HepG2 (cell line): ENCODE measurements around the gene GRIN3B. TPM values are rescaled to one million over a fixed set of nuclear protein-coding genes. Genes with fewer than 3 reads are reported as not detected.
A peak's percentile ranks its signal among the peaks of the same experiment; 100 is the strongest.

ENCODE experiments used
- ATAC-seq: fragments of 200-7000 bp; cut with Tn5 transposase; 3 replicates; pipeline ENCODE4 v1.9.1; 2020; ENCODE audit warnings: mild to moderate bottlenecking, moderate library complexity
- BruUV-seq: library from RNA; stranded (reverse); fragments of 400-500 nt; replicated peaks from 2 replicates; lab custom pipeline; 2021; lab: Mats Ljungman, UMichigan
- CTCF ChIA-PET: fragments of 300-600 bp; formaldehyde crosslinking; extraction: SDS; loops from one replicate; lab custom pipeline; 2021; ENCODE audit warnings: low total read pairs, inconsistent platforms, low intra/inter-chr PET ratio; lab: Yijun Ruan, JAX
- POLR2A ChIA-PET: fragments of 350-600 bp; sonication (Branson Sonifier 250); formaldehyde crosslinking; loops from one replicate; lab custom pipeline; 2020; ENCODE audit warnings: antibody characterized with exemption, inconsistent platforms; lab: Yijun Ruan, JAX
- DNase-seq: peaks from one replicate; pipeline ENCODE4 v3.0.0-alpha.2; 2015; ENCODE audit warnings: low spot score
- FAIRE-seq: peaks from 3 replicates; lab custom pipeline; 2011; peaks lifted over from hg19 to GRCh38; lab: Jason Lieb, UNC
- H2AFZ ChIP-seq: one replicate; pipeline ENCODE4 v1.6.1; 2011; ENCODE audit warnings: low read length, inconsistent platforms
- H3K27ac ChIP-seq: fragments of 300-600 bp; 3 replicates; pipeline ENCODE4 v1.8.0; 2011; ENCODE audit warnings: mixed run types, mild to moderate bottlenecking, mixed read lengths, low read length, inconsistent platforms; ENCODE audit not compliant: insufficient read depth; ENCODE audit errors: extremely low read length
- H3K27me3 ChIP-seq, 2 experiments: fragments of 200-600 bp in 1 of 2; 2 replicates in 1 of 2; 3 replicates in 1 of 2; pipeline versions ENCODE4 v1.6.0 to v1.8.0; 2011; ENCODE audit warnings: low read length in 2 of 2, mild to moderate bottlenecking in 2 of 2, moderate library complexity in 2 of 2, inconsistent platforms in 1 of 2; ENCODE audit not compliant: insufficient read depth in 2 of 2, control insufficient read depth in 1 of 2
- H3K36me3 ChIP-seq, 2 experiments: fragments of 200-600 bp in 1 of 2; replicated peaks in 1 of 2; 2 replicates in 1 of 2; 3 replicates in 1 of 2; pipeline versions ENCODE4 v1.5.1 to v1.8.0; 2011; ENCODE audit warnings: low read length in 2 of 2, inconsistent platforms in 1 of 2; ENCODE audit not compliant: insufficient read depth in 2 of 2, control insufficient read depth in 1 of 2
- H3K4me1 ChIP-seq: 2 replicates; pipeline ENCODE4 v1.5.1; 2012; ENCODE audit warnings: low read length, inconsistent platforms; ENCODE audit not compliant: insufficient read depth
- H3K4me2 ChIP-seq: 2 replicates; pipeline ENCODE4 v1.6.0; 2011; ENCODE audit warnings: low read depth, low read length, inconsistent platforms
- H3K4me3 ChIP-seq, 3 experiments: fragments of 200-600 bp in 1 of 3; sonication (generic), shearing (Covaris generic) in 1 of 3; replicated peaks in 1 of 3; 2 replicates each; pipeline ENCODE4 v1.5.1; 2011 to 2016; ENCODE audit warnings: low read length in 3 of 3, inconsistent platforms in 2 of 3, low read depth in 2 of 3, mild to moderate bottlenecking in 2 of 3, control low read depth in 1 of 3, mixed read lengths in 1 of 3; ENCODE audit not compliant: insufficient read depth in 1 of 3
- H3K79me2 ChIP-seq: one replicate; pipeline ENCODE4 v1.6.1; 2011; ENCODE audit warnings: low read length, inconsistent platforms; ENCODE audit not compliant: insufficient read depth
- H3K9ac ChIP-seq: 2 replicates; pipeline ENCODE4 v1.6.0; 2011; ENCODE audit warnings: mild to moderate bottlenecking, low read depth, low read length, inconsistent platforms; ENCODE audit not compliant: insufficient read depth
- H3K9me3 ChIP-seq: 2 replicates; pipeline ENCODE4 v1.5.1; 2012; ENCODE audit warnings: mild to moderate bottlenecking, low read length
- H4K20me1 ChIP-seq: 2 replicates; pipeline ENCODE4 v1.6.0; 2011; ENCODE audit warnings: inconsistent platforms, mild to moderate bottlenecking, low read length, moderate library complexity; ENCODE audit not compliant: insufficient read depth
- ARNT2 ChIP-seq: sonication (generic); formaldehyde crosslinking; IDR thresholded peaks from 2 replicates; pipeline ENCODE4 v1.8.0; 2022; ENCODE audit warnings: mild to moderate bottlenecking, low read depth, missing genetic modification reagents, moderate library complexity
- EHMT2 ChIP-seq: fragments of 200-600 bp; sonication (generic); IDR thresholded peaks from 2 replicates; pipeline ENCODE4 v1.7.0; 2017; ENCODE audit warnings: antibody characterized with exemption, low read depth, low read length, borderline replicate concordance
- FOXK2 ChIP-seq: fragments of 450-650 bp; IDR thresholded peaks from 2 replicates; pipeline ENCODE4 v1.6.1; 2016
- ISX ChIP-seq: sonication (generic); formaldehyde crosslinking; conservative IDR thresholded peaks from 2 replicates; pipeline ENCODE4 v1.5.0; 2020; ENCODE audit warnings: missing genetic modification reagents
- MED1 ChIP-seq: sonication (generic); formaldehyde crosslinking; IDR thresholded peaks from 2 replicates; pipeline ENCODE4 v1.4.0; 2020; ENCODE audit warnings: missing genetic modification reagents
- NFKB2 ChIP-seq: sonication (generic); formaldehyde crosslinking; IDR thresholded peaks from 2 replicates; pipeline ENCODE4 v1.4.0; 2020; ENCODE audit warnings: missing genetic modification reagents, borderline replicate concordance
- REL ChIP-seq: sonication (generic); formaldehyde crosslinking; conservative IDR thresholded peaks from 2 replicates; pipeline ENCODE4 v1.8.0; 2022; ENCODE audit warnings: mild to moderate bottlenecking, missing genetic modification reagents, moderate library complexity
- ZNF441 ChIP-seq: sonication (generic); formaldehyde crosslinking; IDR thresholded peaks from 2 replicates; pipeline ENCODE4 v1.7.0; 2021; ENCODE audit warnings: missing genetic modification reagents, borderline replicate concordance
- ZNF468 ChIP-seq: sonication (generic); formaldehyde crosslinking; IDR thresholded peaks from 2 replicates; pipeline ENCODE4 v1.8.0; 2022; ENCODE audit warnings: mild to moderate bottlenecking, moderate library complexity, missing genetic modification reagents
- WGBS: methylation state at CpG from one replicate; pipeline ENCODE4 v1.1.6; 2017; ENCODE audit warnings: low lambda C conversion rate; 5-methylcytosine and 5-hydroxymethylcytosine counted together
- in situ Hi-C: cut with HindIII; loops from 2 replicates; pipeline ENCODE4 v1.10.0; 2017; ENCODE audit warnings: low pct_unique_long_range_greater_than_20kb; ENCODE audit not compliant: extremely low pct_ligation_motif_present
- intact Hi-C: fragments of 100-400 bp; cut with micrococcal nuclease; formaldehyde crosslinking; loops from one replicate; pipeline ENCODE4 v1.10.0; 2022; ENCODE audit not compliant: unreplicated experiment
- polyA plus RNA-seq, 8 experiments: library from polyadenylated mRNA; depleted of rRNA in 3 of 8; stranded (reverse) in 7 of 8; unstranded in 1 of 8; fragments of >200 nt; fragmentation: Illumina TruSeq in 4 of 8; extraction: Trizol in 4 of 8; gene quantifications; 2 replicates each; pipeline versions ENCODE4 v1.2.1 to v1.2.3, GENCODE V29; 2011 to 2016; ENCODE audit warnings: low read depth in 4 of 8, missing spikeins in 1 of 8, mixed read lengths in 1 of 8; ENCODE audit not compliant: insufficient read depth in 1 of 8
- total RNA-seq, 5 experiments: library from RNA; depleted of rRNA; stranded (reverse); fragments of >200 nt; fragmentation: Illumina TruSeq; extraction: Trizol; gene quantifications; 2 replicates each; pipeline ENCODE4 v1.2.3, GENCODE V29; 2016; ENCODE audit warnings: low read depth in 1 of 5
- TF ChIP-seq, protein P1 (sequence below): sonication (generic); formaldehyde crosslinking; IDR thresholded peaks from 2 replicates; pipeline ENCODE4 v1.5.0; 2020; ENCODE audit warnings: missing genetic modification reagents, mild to moderate bottlenecking, borderline replicate concordance
- TF ChIP-seq, protein P2 (sequence below): sonication (generic); formaldehyde crosslinking; IDR thresholded peaks from 2 replicates; pipeline ENCODE4 v1.4.0; 2020; ENCODE audit warnings: missing genetic modification reagents
- TF ChIP-seq, protein P3 (sequence below): sonication (generic); formaldehyde crosslinking; IDR thresholded peaks from 2 replicates; pipeline ENCODE4 v1.4.0; 2020; ENCODE audit warnings: missing genetic modification reagents, borderline replicate concordance

The GRIN3B gene
- total and polyA plus RNA-seq, 2 of the 13 experiments (the other 11 are each of a cell fraction or from before 2014, with no cell fraction given): 0.07 to 0.20 TPM

DNA sequence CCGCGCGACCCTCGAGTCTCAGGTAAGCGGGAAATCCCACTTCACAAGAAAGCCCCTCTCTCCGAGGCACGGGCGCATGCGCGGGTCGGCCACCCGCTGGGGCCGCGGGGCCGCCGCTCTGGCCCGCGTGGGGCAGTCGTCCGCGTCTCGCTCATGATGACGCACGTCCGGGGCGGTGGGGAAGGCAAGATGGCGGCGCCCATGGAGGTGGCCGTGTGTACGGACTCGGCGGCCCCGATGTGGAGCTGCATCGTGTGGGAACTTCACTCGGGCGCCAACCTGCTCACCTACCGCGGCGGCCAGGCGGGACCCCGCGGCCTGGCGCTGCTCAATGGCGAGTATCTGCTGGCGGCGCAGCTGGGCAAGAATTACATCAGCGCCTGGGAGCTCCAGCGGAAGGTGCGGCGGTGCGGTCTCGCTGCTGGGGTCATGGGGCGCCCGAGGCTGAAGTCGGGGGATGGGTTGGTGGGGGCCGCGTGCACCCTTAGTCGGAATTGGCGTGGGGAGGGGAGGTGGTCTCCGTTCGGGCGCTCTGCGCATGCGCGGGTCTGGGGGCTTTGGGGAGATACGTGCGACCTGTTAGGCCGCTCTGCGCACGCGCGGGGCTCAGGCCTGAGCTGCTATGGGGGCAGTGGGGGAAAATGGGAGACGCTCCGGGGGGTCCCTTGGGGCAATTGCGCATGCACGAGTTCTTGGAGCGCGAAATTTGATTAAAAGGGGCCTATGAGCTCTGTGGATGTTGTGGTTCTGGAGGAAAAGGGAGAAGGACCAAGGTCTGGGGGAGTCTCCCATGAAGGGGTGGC lies 15.9 kb upstream of the GRIN3B start, which contains the start of gene WDR18 (continued):
- TF ChIP-seq, protein P1, sequence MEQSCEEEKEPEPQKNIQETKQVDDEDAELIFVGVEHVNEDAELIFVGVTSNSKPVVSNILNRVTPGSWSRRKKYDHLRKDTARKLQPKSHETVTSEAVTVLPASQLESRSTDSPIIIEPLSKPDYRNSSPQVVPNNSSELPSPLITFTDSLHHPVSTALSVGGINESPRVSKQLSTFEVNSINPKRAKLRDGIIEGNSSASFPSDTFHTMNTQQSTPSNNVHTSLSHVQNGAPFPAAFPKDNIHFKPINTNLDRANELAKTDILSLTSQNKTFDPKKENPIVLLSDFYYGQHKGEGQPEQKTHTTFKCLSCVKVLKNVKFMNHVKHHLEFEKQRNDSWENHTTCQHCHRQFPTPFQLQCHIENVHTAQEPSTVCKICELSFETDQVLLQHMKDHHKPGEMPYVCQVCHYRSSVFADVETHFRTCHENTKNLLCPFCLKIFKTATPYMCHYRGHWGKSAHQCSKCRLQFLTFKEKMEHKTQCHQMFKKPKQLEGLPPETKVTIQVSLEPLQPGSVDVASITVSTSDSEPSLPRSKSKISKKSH (CRISPR knock-in tag): peak; percentile 85
- peak; percentile 45; the same call in 1 of the 2 replicates for TF ChIP-seq MED1 (CRISPR knock-in tag)

DNA sequence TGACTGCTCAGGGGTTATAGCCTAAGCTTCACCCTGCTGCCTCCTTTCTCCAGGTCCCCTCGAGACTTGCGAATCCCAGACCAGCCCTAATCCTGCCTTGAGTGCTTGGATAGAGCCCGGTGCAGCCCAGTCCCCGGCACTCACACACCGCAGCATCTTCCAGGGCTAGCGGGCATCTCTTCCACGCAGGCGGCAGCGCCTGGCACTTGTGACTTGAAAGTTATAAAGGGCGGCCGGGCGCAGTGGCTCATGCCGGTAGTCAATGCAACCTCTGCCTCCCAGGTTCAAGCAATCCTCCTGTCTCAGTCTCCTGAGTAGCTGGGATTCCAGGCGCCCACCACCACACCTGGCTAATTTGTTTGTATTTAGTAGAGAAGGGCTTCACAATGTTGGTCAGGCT lies 14.1 kb upstream of the GRIN3B start:
- in situ Hi-C loops (loop anchor here (10.0 kb wide), 2 partner anchors 121 to 221 kb away; no protein-coding TSS in a partner anchor), intact Hi-C loops (no loop called here)
- CTCF ChIA-PET: no interaction called here
- no peak overlapping the region for H3K4me3 ChIP-seq
- no peak for FAIRE-seq
- peaks cover 22 to 41% of the 10 kb centered on the region in 2 experiments for H3K36me3 ChIP-seq
- peaks cover 32% of the 10 kb centered on the region for H3K4me1 ChIP-seq
- H3K4me2 ChIP-seq: no peak overlapping the region
- H3K9ac ChIP-seq: no peak overlapping the region
- H3K79me2 ChIP-seq: peaks cover 14% of the 10 kb centered on the region
- no peak for DNase-seq
- WGBS: 96% methylated on average over 11 of the region's 14 CpGs
- no peak overlapping the region for H2AFZ ChIP-seq
- no peaks in the 10 kb centered on the region for H4K20me1 ChIP-seq
- no peak overlapping the region for H3K27ac ChIP-seq
- H3K9me3 ChIP-seq: no peaks in the 10 kb centered on the region
- ATAC-seq: no peak
- POLR2A ChIA-PET: no interaction called here
- no peaks in the 10 kb centered on the region for H3K27me3 ChIP-seq
- no TSS peak for BruUV-seq
- TF ChIP-seq ZNF441 (CRISPR knock-in tag) (no peak), ZNF468 (CRISPR knock-in tag) (no peak), EHMT2 (no peak), ISX (CRISPR knock-in tag) (no peak), REL (CRISPR knock-in tag) (no peak), FOXK2 (no peak), NFKB2 (CRISPR knock-in tag) (no peak), ARNT2 (CRISPR knock-in tag) (no peak)
- TF ChIP-seq, protein P2, sequence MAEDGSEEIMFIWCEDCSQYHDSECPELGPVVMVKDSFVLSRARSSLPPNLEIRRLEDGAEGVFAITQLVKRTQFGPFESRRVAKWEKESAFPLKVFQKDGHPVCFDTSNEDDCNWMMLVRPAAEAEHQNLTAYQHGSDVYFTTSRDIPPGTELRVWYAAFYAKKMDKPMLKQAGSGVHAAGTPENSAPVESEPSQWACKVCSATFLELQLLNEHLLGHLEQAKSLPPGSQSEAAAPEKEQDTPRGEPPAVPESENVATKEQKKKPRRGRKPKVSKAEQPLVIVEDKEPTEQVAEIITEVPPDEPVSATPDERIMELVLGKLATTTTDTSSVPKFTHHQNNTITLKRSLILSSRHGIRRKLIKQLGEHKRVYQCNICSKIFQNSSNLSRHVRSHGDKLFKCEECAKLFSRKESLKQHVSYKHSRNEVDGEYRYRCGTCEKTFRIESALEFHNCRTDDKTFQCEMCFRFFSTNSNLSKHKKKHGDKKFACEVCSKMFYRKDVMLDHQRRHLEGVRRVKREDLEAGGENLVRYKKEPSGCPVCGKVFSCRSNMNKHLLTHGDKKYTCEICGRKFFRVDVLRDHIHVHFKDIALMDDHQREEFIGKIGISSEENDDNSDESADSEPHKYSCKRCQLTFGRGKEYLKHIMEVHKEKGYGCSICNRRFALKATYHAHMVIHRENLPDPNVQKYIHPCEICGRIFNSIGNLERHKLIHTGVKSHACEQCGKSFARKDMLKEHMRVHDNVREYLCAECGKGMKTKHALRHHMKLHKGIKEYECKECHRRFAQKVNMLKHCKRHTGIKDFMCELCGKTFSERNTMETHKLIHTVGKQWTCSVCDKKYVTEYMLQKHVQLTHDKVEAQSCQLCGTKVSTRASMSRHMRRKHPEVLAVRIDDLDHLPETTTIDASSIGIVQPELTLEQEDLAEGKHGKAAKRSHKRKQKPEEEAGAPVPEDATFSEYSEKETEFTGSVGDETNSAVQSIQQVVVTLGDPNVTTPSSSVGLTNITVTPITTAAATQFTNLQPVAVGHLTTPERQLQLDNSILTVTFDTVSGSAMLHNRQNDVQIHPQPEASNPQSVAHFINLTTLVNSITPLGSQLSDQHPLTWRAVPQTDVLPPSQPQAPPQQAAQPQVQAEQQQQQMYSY (CRISPR knock-in tag): no peak
- TF ChIP-seq, protein P3, sequence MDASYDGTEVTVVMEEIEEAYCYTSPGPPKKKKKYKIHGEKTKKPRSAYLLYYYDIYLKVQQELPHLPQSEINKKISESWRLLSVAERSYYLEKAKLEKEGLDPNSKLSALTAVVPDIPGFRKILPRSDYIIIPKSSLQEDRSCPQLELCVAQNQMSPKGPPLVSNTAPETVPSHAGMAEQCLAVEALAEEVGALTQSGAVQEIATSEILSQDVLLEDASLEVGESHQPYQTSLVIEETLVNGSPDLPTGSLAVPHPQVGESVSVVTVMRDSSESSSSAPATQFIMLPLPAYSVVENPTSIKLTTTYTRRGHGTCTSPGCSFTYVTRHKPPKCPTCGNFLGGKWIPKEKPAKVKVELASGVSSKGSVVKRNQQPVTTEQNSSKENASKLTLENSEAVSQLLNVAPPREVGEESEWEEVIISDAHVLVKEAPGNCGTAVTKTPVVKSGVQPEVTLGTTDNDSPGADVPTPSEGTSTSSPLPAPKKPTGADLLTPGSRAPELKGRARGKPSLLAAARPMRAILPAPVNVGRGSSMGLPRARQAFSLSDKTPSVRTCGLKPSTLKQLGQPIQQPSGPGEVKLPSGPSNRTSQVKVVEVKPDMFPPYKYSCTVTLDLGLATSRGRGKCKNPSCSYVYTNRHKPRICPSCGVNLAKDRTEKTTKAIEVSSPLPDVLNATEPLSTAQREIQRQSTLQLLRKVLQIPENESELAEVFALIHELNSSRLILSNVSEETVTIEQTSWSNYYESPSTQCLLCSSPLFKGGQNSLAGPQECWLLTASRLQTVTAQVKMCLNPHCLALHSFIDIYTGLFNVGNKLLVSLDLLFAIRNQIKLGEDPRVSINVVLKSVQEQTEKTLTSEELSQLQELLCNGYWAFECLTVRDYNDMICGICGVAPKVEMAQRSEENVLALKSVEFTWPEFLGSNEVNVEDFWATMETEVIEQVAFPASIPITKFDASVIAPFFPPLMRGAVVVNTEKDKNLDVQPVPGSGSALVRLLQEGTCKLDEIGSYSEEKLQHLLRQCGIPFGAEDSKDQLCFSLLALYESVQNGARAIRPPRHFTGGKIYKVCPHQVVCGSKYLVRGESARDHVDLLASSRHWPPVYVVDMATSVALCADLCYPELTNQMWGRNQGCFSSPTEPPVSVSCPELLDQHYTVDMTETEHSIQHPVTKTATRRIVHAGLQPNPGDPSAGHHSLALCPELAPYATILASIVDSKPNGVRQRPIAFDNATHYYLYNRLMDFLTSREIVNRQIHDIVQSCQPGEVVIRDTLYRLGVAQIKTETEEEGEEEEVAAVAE (CRISPR knock-in tag): no peak
